Sigmoid colon (tissue), 4 donors: ENCODE data around the gene ELMO1.

ENCODE experiments used
- CTCF ChIP-seq, 4 experiments: fragments of 450-650 bp in 3 of 4; fragments of 200-600 bp in 1 of 4; IDR thresholded peaks; one replicate each; pipeline ENCODE4 v1.5.1; 2016 to 2019; ENCODE audit warnings: antibody characterized with exemption in 4 of 4, mild to moderate bottlenecking in 3 of 4, moderate library complexity in 2 of 4
- EP300 ChIP-seq, 4 donors: sonication (generic); formaldehyde crosslinking; IDR thresholded peaks; one replicate each; pipeline ENCODE4 v1.6.1; 2017; ENCODE audit warnings: antibody characterized with exemption in 4 of 4

GRCh38 chr7:37352251-37352880, 96.3 kb downstream of the ELMO1 start:
- TF ChIP-seq EP300 (IDR thresholded peaks at IDR 0.05): no peak
- no peak for TF ChIP-seq CTCF (IDR thresholded peaks at IDR 0.05)
